Activated CD8-positive, alpha-beta T cell treated with anti-CD3 and anti-CD28 coated beads for 36 hours (primary cell): Measurements from ENCODE around the gene MYO1D. TPM values are rescaled to one million over a fixed set of nuclear protein-coding genes. Genes with fewer than 3 reads are reported as not detected.
"Not testable (repeated sequence)": the region's sequence is repeated elsewhere in the genome, so short reads cannot be mapped to it uniquely, and the experiment has no call there.

Experiments
- ATAC-seq: fragments of 200-7000 bp; cut with Tn5 transposase; one replicate; pipeline ENCODE4 v1.10.0; 2021; ENCODE audit warnings: mild to moderate bottlenecking, moderate library complexity
- CTCF ChIA-PET: fragments of 350-600 bp; sonication (Branson Sonifier 250); formaldehyde crosslinking; loops from one replicate; lab custom pipeline; 2021; ENCODE audit warnings: antibody characterized with exemption; lab: Charles Lee
- POLR2A ChIA-PET: fragments of 350-600 bp; sonication (Branson Sonifier 250); formaldehyde crosslinking; loops from one replicate; lab custom pipeline; 2021; ENCODE audit warnings: antibody characterized with exemption; lab: Charles Lee
- DNase-seq: peaks from one replicate; pipeline ENCODE4 v3.0.0-alpha.2; 2020
- H3K27ac Mint-ChIP-seq: one replicate; pipeline ENCODE4 v1.8.0; 2021; ENCODE audit warnings: mild to moderate bottlenecking, mixed read lengths
- H3K27me3 Mint-ChIP-seq: one replicate; pipeline ENCODE4 v1.8.0; 2021; ENCODE audit warnings: mixed read lengths
- H3K36me3 Mint-ChIP-seq: one replicate; pipeline ENCODE4 v1.8.0; 2021; ENCODE audit warnings: low read depth, mixed read lengths
- H3K4me1 Mint-ChIP-seq: one replicate; pipeline ENCODE4 v1.8.0; 2021; ENCODE audit warnings: low read depth, mixed read lengths
- H3K4me3 Mint-ChIP-seq: one replicate; pipeline ENCODE4 v1.8.0; 2021; ENCODE audit warnings: mild to moderate bottlenecking, moderate library complexity, mixed read lengths
- H3K9me3 Mint-ChIP-seq: one replicate; pipeline ENCODE4 v1.8.0; 2021; ENCODE audit warnings: mixed read lengths
- CTCF ChIP-seq: fragments of 200-600 bp; IDR thresholded peaks from one replicate; pipeline ENCODE4 v1.8.0; 2022; ENCODE audit warnings: antibody characterized with exemption, mild to moderate bottlenecking
- intact Hi-C: fragments of 100-400 bp; cut with micrococcal nuclease; formaldehyde crosslinking; loops from one replicate; pipeline ENCODE4 v1.10.0; 2022
- total RNA-seq, 2 experiments: library from RNA; stranded (reverse); gene quantifications; one replicate each; pipeline ENCODE4 v1.2.3, GENCODE V29; 2021

Gene MYO1D
- total RNA-seq, 2 experiments from 2014 or later: 8.3 to 9.2 TPM

- no peak for TF ChIP-seq CTCF
- H3K4me3 Mint-ChIP-seq: no peak overlapping the region
- ChIA-PET CTCF (interaction anchor here (1.4 kb wide), 1 partner anchor 41 kb away, joined by 4 read pairs; no protein-coding TSS in a partner anchor), POLR2A (interaction anchor here (1.0 kb wide), 1 partner anchor 10 kb away, joined by 3 read pairs; no protein-coding TSS in a partner anchor)
- ATAC-seq (no peak), DNase-seq (no peak)
- H3K9me3 Mint-ChIP-seq: no peaks in the 10 kb centered on the region
- intact Hi-C loops: no loop called here
- no peaks in the 10 kb centered on the region for H3K36me3 Mint-ChIP-seq
- peaks cover 10% of the 10 kb centered on the region for H3K4me1 Mint-ChIP-seq
- H3K27me3 Mint-ChIP-seq: peaks cover 28% of the 10 kb centered on the region
- no peak overlapping the region for H3K27ac Mint-ChIP-seq
Measured at GRCh38 chr17:32824334-32824733, 52.6 kb downstream of the MYO1D start.

GRCh38 chr17:32822996-32823395 lies 53.9 kb downstream of the MYO1D start:
- DNase-seq (no peak), ATAC-seq (no peak)
- Mint-ChIP-seq H3K4me1 (peaks cover 2% of the 10 kb centered on the region), H3K27me3 (peaks cover 23% of the 10 kb centered on the region), H3K4me3 (no peak overlapping the region), H3K27ac (no peak overlapping the region), H3K36me3 (no peaks in the 10 kb centered on the region), H3K9me3 (no peaks in the 10 kb centered on the region)
- intact Hi-C loops: no loop called here
- ChIA-PET POLR2A (no interaction called here), CTCF (no interaction called here)
- no peak for TF ChIP-seq CTCF

GRCh38 chr17:32821987-32822934 lies 54.7 kb downstream of the MYO1D start:
- H3K4me3 Mint-ChIP-seq, H3K9me3 Mint-ChIP-seq, H3K36me3 Mint-ChIP-seq, H3K4me1 Mint-ChIP-seq, ATAC-seq, intact Hi-C loops, H3K27ac Mint-ChIP-seq, POLR2A ChIA-PET: not testable (repeated sequence)
- CTCF ChIA-PET: interaction anchor here (1.0 kb wide), 1 partner anchor 55 kb away, joined by 3 read pairs; the partner anchor contains the start of gene MYO1D
- peak; percentile 35 for DNase-seq
- peaks cover 18% of the 10 kb centered on the region for H3K27me3 Mint-ChIP-seq

- ChIA-PET POLR2A (no interaction called here), CTCF (interaction anchor here (0.7 to 1.0 kb wide), 2 partner anchors 9 to 89 kb away, joined by 3 to 4 read pairs; no protein-coding TSS in a partner anchor)
- no peak for TF ChIP-seq CTCF
- no peak overlapping the region for H3K4me3 Mint-ChIP-seq
- H3K36me3 Mint-ChIP-seq: no peaks in the 10 kb centered on the region
- intact Hi-C loops: no loop called here
- DNase-seq: no peak
- peaks cover 16% of the 10 kb centered on the region for H3K27me3 Mint-ChIP-seq
- no peak for ATAC-seq
- H3K27ac Mint-ChIP-seq: no peak overlapping the region
- no peaks in the 10 kb centered on the region for H3K4me1 Mint-ChIP-seq
- H3K9me3 Mint-ChIP-seq: no peaks in the 10 kb centered on the region
Measured at GRCh38 chr17:32820440-32820839, 56.5 kb downstream of the MYO1D start.

- Mint-ChIP-seq H3K27me3 (peaks cover 16% of the 10 kb centered on the region), H3K4me1 (peaks cover 2% of the 10 kb centered on the region), H3K36me3 (no peaks in the 10 kb centered on the region), H3K4me3 (no peak overlapping the region), H3K27ac (no peak overlapping the region), H3K9me3 (no peaks in the 10 kb centered on the region)
- no peak for TF ChIP-seq CTCF
- intact Hi-C loops: no loop called here
- ChIA-PET POLR2A (no interaction called here), CTCF (no interaction called here)
- ATAC-seq: no peak
- no peak for DNase-seq
Measured at GRCh38 chr17:32819787-32820186, 57.1 kb downstream of the MYO1D start.
